Right atrium auricular region (tissue), 2 donors: ENCODE measurements around the gene EPHA7. TPM values are rescaled to one million over a fixed set of nuclear protein-coding genes. Genes with fewer than 3 reads are reported as not detected.

ENCODE experiments used
- DNase-seq: peaks from one replicate; pipeline ENCODE4 v3.0.0-alpha.2; 2019; ENCODE audit warnings: low spot score
- H3K27ac ChIP-seq, 2 donors: fragments of 200-600 bp; sonication (generic); 1 replicate in 1 of 2; 2 replicates in 1 of 2; pipeline ENCODE4 v1.5.1; 2016 to 2019
- H3K27me3 ChIP-seq, 2 donors: fragments of 200-600 bp; sonication (generic); one replicate each; pipeline versions ENCODE4 v1.5.1 to v1.6.0; 2017 to 2019
- H3K36me3 ChIP-seq: fragments of 200-600 bp; sonication (generic); one replicate; pipeline ENCODE4 v1.5.1; 2016
- H3K4me1 ChIP-seq, 2 donors: fragments of 200-600 bp; sonication (generic); one replicate each; pipeline versions ENCODE4 v1.5.1 to v1.6.0; 2017 to 2019
- H3K4me3 ChIP-seq, 2 donors: fragments of 200-600 bp; sonication (generic); 1 replicate in 1 of 2; 2 replicates in 1 of 2; pipeline ENCODE4 v1.5.1; 2017 to 2019; ENCODE audit warnings: mild to moderate bottlenecking in 1 of 2, moderate library complexity in 1 of 2
- H3K9me3 ChIP-seq, 2 donors: fragments of 200-600 bp; sonication (generic); one replicate each; pipeline ENCODE4 v1.5.1; 2019
- total RNA-seq, 2 donors: library from RNA; depleted of rRNA; stranded (reverse); fragments of >200 nt; gene quantifications; one replicate each; pipeline ENCODE4 v1.1.0, GENCODE V29; 2016
- TF ChIP-seq, protein P1 (sequence below), 2 donors: fragments of 200-600 bp; sonication (generic); IDR thresholded peaks; one replicate each; pipeline ENCODE4 v1.5.1; 2019; ENCODE audit warnings: antibody characterized with exemption in 2 of 2

Gene EPHA7
- total RNA-seq, 2 donors from 2014 or later = 8.4 to 8.8 TPM

DNA sequence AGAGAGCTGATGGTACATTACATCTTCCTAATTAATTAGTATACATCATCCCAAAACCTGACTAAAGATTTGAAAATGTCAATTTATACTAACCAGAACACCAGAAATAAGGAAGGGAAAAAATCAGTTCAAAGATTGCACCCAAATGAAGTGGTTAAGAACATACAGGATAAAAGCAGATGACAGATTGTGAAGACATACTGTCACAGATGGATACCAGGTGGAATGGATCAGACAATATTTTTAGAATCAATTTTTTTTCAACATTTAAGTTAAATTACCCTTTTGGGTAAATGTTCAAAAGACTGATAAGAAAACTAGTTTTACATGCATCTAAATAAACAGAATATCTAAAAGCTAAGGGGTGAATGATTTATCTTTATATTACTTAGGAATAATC, 47.6 kb downstream of the EPHA7 start:
- no peaks in the 10 kb centered on the region for H3K4me1 ChIP-seq
- no peak for DNase-seq
- no peaks in the 10 kb centered on the region for H3K9me3 ChIP-seq
- H3K4me3 ChIP-seq = no peak overlapping the region
- H3K36me3 ChIP-seq = no peaks in the 10 kb centered on the region
- H3K27ac ChIP-seq = no peak overlapping the region
- TF ChIP-seq, protein P1, sequence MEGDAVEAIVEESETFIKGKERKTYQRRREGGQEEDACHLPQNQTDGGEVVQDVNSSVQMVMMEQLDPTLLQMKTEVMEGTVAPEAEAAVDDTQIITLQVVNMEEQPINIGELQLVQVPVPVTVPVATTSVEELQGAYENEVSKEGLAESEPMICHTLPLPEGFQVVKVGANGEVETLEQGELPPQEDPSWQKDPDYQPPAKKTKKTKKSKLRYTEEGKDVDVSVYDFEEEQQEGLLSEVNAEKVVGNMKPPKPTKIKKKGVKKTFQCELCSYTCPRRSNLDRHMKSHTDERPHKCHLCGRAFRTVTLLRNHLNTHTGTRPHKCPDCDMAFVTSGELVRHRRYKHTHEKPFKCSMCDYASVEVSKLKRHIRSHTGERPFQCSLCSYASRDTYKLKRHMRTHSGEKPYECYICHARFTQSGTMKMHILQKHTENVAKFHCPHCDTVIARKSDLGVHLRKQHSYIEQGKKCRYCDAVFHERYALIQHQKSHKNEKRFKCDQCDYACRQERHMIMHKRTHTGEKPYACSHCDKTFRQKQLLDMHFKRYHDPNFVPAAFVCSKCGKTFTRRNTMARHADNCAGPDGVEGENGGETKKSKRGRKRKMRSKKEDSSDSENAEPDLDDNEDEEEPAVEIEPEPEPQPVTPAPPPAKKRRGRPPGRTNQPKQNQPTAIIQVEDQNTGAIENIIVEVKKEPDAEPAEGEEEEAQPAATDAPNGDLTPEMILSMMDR (IDR thresholded peaks at IDR 0.05) = no peak
- H3K27me3 ChIP-seq = no peaks in the 10 kb centered on the region

DNA sequence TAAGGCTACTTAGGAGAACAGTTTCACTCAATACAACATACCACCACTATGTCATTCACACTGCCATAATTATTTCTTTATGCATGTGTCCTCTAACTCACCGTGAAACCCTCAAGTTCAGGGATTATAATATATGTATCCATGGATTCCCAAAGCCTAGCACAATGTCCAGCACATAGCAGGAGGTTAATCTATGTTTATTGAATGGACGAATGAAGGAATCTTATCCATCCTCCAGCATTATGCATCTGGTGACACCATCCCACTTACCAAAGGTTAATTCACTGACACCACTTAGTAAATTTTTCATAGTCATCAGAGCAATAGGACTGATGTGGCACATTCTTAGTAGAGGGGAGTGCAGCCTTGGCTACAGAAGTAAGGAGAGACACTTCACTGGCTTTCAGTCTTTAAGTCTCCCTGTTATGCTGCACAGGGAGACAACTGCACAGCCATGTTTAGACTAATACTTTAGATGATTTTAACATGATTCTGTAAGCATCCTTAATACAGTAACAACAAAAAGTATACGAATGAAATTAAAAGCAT, 49.7 kb downstream of the EPHA7 start:
- H3K9me3 ChIP-seq = no peaks in the 10 kb centered on the region
- no peak for DNase-seq
- no peak overlapping the region for H3K27ac ChIP-seq
- H3K4me3 ChIP-seq = no peak overlapping the region
- H3K4me1 ChIP-seq = no peaks in the 10 kb centered on the region
- H3K36me3 ChIP-seq = no peaks in the 10 kb centered on the region
- no peaks in the 10 kb centered on the region for H3K27me3 ChIP-seq
- TF ChIP-seq, protein P1 (IDR thresholded peaks at IDR 0.05) = no peak

DNA sequence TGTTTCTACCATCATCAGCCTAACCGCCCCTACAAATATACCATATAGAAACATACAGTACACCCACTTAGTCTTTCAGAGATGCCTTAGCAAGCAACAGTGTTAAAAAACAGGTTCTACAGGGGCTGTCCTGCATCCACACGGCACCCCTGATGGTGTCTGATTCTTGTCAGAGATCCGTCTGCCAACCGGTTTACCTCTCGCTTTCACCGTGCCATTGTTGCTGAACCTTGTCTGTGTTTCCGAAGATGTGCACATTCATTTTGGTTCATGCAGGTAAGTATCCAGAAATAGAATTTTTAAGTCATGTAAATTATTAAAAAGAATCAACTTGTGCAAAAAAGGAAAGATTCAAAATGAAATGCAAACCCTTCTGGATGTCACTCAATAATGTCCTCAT, 52.9 kb downstream of the EPHA7 start:
- H3K4me1 ChIP-seq = no peaks in the 10 kb centered on the region
- DNase-seq = no peak
- no peaks in the 10 kb centered on the region for H3K27me3 ChIP-seq
- no peak overlapping the region for H3K27ac ChIP-seq
- TF ChIP-seq, protein P1 (IDR thresholded peaks at IDR 0.05) = no peak
- no peak overlapping the region for H3K4me3 ChIP-seq
- no peaks in the 10 kb centered on the region for H3K9me3 ChIP-seq
- H3K36me3 ChIP-seq = no peaks in the 10 kb centered on the region

DNA sequence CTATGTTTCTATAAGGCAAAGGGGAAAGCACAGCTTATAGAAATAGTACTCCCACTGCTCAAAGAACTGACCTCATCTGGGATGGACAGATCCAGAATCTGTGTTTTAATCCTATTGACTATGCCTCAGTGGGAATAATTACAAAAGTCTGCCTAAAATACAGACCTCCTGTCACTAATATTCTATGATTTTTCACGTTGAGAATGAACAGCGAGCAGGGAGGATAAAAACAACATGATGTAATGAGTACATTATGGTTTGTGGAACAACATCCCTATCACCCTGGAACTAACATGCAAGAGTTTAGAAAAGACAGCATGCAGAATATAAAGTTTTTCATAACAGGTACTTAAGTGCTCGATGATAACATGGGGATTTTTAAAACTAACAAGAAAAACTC, 53.9 kb downstream of the EPHA7 start:
- H3K36me3 ChIP-seq = no peaks in the 10 kb centered on the region
- no peak overlapping the region for H3K27ac ChIP-seq
- DNase-seq = no peak
- H3K27me3 ChIP-seq = no peaks in the 10 kb centered on the region
- TF ChIP-seq, protein P1 (IDR thresholded peaks at IDR 0.05) = no peak
- no peak overlapping the region for H3K4me3 ChIP-seq
- no peaks in the 10 kb centered on the region for H3K4me1 ChIP-seq
- no peaks in the 10 kb centered on the region for H3K9me3 ChIP-seq

DNA sequence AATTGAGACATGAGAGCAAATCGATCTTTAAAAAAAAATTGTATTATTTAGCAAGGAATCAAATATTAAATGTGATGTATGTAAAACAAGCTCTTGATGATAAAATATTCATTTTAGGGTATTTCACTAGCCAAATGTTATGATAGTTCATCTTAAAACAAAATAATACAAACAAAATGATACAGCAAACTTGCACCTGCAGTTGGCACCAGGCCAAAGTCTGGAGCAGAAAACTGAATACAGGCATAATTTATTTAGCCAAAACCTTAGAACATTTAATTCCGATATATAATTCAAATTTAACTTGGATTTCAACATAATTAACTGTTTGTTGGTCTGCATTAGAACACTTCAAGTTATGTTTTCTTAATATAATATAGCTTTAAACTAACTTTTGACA, 60.9 kb downstream of the EPHA7 start:
- TF ChIP-seq, protein P1 (IDR thresholded peaks at IDR 0.05) = no peak
- no peak for DNase-seq
- no peak overlapping the region for H3K27ac ChIP-seq
- H3K4me3 ChIP-seq = no peak overlapping the region
- no peaks in the 10 kb centered on the region for H3K27me3 ChIP-seq
- no peaks in the 10 kb centered on the region for H3K36me3 ChIP-seq
- H3K9me3 ChIP-seq = no peaks in the 10 kb centered on the region
- no peaks in the 10 kb centered on the region for H3K4me1 ChIP-seq

DNA sequence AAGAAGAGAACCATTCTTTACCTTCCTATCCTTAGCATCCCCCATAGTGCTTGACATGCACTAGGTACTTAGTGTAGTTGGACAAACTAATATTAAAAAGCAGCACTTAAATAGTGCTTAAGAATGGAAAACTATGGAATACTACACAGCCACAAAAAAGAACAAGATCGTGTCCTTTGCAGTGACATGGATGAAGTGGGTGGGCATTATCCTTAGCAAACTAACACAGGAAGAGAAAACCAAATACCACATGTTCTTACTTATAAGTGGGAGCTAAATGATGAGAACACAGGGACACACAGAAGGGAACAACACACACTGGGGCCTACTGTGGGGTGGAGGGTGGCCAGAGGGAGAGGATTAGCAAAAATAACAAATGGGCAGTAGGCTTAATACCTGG, 66.8 kb downstream of the EPHA7 start:
- Histone ChIP-seq H3K9me3 (no peaks in the 10 kb centered on the region), H3K4me1 (no peaks in the 10 kb centered on the region), H3K36me3 (no peaks in the 10 kb centered on the region), H3K4me3 (no peak overlapping the region), H3K27ac (no peak overlapping the region), H3K27me3 (no peaks in the 10 kb centered on the region)
- no peak for DNase-seq
- TF ChIP-seq, protein P1 (IDR thresholded peaks at IDR 0.05) = no peak
